HG03354 (cell line): ENCODE results near the gene THSD7A.

Experiments used
- ATAC-seq: cut with Tn5 transposase; IDR thresholded peaks from one replicate; pipeline ENCODE4 v1.9.1; 2021; ENCODE audit warnings: mild to moderate bottlenecking; ENCODE audit not compliant: unreplicated experiment, poor library complexity, severe bottlenecking

Gene THSD7A

GRCh38 chr7:11757153-11757552 is 74.8 kb downstream of the THSD7A start:
- no peak for ATAC-seq

GRCh38 chr7:11754933-11755332 is 77.1 kb downstream of the THSD7A start:
- no peak for ATAC-seq

GRCh38 chr7:11754123-11754522 is 77.9 kb downstream of the THSD7A start:
- ATAC-seq, result no peak

- ATAC-seq, result no peak
Observed at GRCh38 chr7:11753433-11753832, 78.6 kb downstream of the THSD7A start.

- no peak for ATAC-seq
Observed at GRCh38 chr7:11751807-11752389, 80.1 kb downstream of the THSD7A start.

GRCh38 chr7:11751315-11751714 is 80.7 kb downstream of the THSD7A start:
- no peak for ATAC-seq

- no peak for ATAC-seq
Observed at GRCh38 chr7:11750191-11750590, 81.8 kb downstream of the THSD7A start.

- no peak for ATAC-seq
Observed at GRCh38 chr7:11749629-11750028, 82.4 kb downstream of the THSD7A start.

GRCh38 chr7:11748884-11749283 is 83.1 kb downstream of the THSD7A start:
- no peak for ATAC-seq

GRCh38 chr7:11747715-11748485 is 84.1 kb downstream of the THSD7A start:
- no peak for ATAC-seq

GRCh38 chr7:11746591-11746990 is 85.4 kb downstream of the THSD7A start:
- no peak for ATAC-seq

GRCh38 chr7:11743548-11743947 is 88.5 kb downstream of the THSD7A start:
- ATAC-seq, result no peak

- no peak for ATAC-seq
Observed at GRCh38 chr7:11743016-11743415, 89.0 kb downstream of the THSD7A start.

GRCh38 chr7:11742496-11742895 is 89.5 kb downstream of the THSD7A start:
- ATAC-seq, result no peak

GRCh38 chr7:11737723-11738122 is 94.3 kb downstream of the THSD7A start:
- ATAC-seq, result no peak

- ATAC-seq, result no peak
Observed at GRCh38 chr7:11732207-11732606, 99.8 kb downstream of the THSD7A start.

GRCh38 chr7:11730725-11731124 is 101.3 kb downstream of the THSD7A start:
- ATAC-seq, result no peak

- no peak for ATAC-seq
Observed at GRCh38 chr7:11727864-11728263, 104.1 kb downstream of the THSD7A start.

GRCh38 chr7:11726794-11727155 is 105.2 kb downstream of the THSD7A start:
- ATAC-seq, result no peak

- no peak for ATAC-seq
Observed at GRCh38 chr7:11726001-11726793, 105.8 kb downstream of the THSD7A start.

GRCh38 chr7:11716185-11716584 is 115.8 kb downstream of the THSD7A start:
- no peak for ATAC-seq
